RCC 7860 (cell line): Measurements from ENCODE around the gene SV2B.

ENCODE experiments used
- DNase-seq: peaks from one replicate; pipeline ENCODE4 v3.0.0-alpha.2; 2015; ENCODE audit warnings: low spot score
- FAIRE-seq: peaks from 2 replicates; lab custom pipeline; 2012; peaks lifted over from hg19 to GRCh38; lab: Jason Lieb, UNC

SV2B gene

DNA sequence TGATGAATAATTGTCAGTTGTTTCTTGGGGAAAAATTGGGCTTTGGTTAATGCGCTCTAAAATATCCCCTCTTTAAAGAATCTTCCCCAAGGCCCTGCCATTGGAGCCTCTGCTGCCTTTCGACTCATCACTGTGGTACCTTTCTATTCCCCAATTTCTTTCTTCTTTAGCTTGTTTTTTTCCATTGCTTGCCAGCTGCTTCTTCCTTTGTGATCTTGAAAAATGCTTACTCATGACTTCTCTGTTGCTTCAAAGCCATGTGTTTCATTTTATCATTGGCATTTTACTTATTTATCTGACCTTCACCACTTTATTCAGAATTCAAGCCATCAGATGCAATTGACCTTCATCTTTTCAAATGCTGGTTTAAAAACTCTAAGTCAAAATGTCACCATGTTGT, 84.4 kb downstream of the SV2B start:
- DNase-seq, result no peak
- FAIRE-seq, result no peak

DNA sequence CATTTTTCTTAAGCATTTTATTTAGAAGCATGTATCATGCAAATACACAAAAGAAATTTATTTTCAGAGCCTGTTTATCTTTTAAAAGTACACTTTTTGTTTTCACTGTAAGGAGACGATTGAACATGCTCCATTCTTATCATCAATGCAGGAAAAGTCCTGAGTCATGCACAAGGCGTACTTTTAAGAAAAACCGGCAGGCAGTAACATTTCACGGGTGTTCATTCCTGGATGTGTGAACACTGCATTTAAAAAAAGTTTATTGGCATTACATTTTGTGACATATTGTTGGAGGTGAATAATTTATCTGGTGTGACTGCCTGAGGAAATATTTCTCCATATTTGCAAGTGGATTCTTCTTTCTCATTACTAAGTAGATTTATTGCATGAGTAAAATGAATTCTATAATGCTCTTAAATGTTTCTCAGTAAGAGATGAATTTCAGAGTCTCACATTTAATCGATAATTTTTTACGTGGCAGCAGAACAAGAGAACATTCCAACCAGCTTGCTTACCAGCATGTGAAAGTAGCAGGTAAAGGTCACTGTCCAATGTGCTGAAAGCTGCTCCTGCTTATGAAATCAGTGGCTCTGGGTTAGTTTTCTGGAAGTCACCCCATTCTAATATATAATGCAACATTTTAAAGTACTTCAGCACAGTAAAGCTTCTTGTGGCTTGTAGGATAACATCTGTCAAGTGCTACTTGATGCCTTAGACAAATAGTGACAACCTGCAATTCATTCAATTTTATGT, 87.0 kb downstream of the SV2B start:
- DNase-seq (no peak), FAIRE-seq (no peak)

DNA sequence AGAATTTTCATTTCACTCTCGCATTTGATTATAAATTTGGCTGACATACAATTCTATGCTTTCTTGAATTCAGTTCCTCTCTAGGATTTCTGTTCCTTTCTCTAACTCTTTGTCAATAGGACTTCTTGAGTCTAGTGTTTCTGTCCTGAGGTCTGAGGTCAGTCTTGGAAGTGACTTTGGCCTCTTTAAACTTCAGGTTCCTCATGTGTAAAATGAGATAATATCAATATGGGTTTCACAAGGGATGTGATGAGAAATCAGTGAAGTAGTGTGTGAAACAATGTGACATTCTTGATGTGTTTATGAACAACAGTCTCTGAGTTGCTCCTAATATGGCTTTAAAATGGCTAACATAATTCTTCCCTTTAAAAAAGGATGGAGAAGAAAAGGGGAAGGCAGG, 92.2 kb downstream of the SV2B start:
- FAIRE-seq, result no peak

DNA sequence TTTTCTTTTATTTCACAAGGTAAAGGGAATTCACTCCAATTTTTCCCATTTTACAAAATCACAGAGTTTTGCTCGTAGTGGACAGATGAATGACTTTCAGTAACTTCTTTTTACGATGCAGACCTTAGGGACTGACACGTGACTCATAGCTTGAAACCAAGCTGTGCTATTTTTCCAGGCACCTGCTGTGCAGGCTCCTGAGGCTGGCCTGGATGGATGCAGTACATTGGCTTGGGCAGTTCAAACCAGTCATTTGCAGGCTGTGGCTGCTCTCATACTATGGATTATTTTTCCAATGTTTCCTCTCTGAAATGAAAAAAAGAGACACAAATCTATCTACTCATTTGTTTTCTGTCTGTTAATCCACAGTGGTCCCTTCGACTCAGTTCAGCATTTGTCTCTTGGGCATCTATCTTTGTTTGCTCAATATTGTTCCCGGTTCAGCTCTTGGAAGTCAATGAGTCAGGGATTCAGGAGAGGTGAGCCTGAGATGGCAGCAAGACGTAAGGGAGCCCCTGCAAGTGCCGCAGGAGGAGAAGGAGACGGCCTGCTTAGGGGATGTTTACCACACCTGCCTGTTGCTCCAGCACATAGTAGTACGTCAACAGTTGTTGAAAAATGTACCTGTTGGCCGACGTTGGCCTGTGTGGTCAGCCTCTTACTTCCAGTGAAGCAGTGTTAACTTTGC, 92.8 kb downstream of the SV2B start:
- DNase-seq (no peak), FAIRE-seq (no peak)

More for the DNA sequence above, 92.2 kb downstream of the SV2B start:
- no peak for DNase-seq

DNA sequence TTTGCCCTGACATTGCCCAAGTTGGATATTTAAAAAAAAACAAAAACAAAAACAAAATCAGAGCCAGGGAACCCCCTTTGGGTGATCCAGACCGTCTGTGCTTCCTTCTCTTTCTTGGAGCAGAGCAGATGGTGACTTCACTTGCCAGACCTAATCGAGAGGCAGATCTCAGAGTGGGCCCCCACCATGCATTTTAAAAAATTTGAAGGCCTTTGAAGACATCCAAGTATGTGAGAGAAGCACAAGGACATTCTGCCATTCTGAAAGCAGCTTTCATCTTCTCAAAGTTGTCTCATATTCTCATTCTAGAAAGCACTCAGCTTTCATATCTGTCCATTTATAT, 93.3 kb downstream of the SV2B start:
- DNase-seq (no peak), FAIRE-seq (no peak)

DNA sequence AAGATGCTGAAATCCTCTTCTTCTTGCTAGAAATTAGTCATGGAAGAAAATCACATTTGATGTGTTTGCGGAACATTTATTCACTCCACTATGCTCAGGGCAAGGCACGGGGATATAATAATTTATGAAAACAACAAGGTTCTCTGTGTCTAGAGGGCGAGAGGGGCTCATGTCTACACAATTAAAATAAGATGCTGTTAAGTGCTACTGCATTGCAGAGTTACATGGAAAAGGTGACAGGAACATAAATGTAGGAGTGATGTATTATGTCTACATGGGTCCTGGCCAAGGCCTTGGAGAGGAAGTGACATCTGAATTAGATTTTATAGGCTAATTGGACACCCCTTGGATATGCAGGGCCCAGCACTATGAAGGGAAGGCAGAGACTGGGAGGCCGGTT, 96.1 kb downstream of the SV2B start:
- DNase-seq (no peak), FAIRE-seq (no peak)

DNA sequence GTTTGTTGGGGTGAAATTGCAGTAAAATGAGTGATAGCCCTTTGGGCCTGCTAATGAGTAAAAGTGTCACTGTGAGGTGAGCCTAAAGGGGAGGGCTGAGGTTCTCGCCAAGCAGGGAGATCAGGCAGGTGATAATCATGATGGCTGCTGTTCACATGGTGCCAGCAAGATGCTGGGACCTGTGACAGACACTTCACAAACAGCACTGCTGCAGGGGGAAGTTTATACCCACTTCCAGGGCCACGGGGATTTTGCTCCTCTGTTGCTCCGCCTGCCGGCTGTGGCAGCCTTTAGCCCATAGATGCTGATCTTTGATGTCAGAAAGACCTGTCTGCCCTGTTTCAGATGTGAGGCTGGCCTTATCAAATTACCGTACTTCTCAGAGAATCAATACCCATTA, 96.7 kb downstream of the SV2B start:
- FAIRE-seq (no peak), DNase-seq (no peak)

DNA sequence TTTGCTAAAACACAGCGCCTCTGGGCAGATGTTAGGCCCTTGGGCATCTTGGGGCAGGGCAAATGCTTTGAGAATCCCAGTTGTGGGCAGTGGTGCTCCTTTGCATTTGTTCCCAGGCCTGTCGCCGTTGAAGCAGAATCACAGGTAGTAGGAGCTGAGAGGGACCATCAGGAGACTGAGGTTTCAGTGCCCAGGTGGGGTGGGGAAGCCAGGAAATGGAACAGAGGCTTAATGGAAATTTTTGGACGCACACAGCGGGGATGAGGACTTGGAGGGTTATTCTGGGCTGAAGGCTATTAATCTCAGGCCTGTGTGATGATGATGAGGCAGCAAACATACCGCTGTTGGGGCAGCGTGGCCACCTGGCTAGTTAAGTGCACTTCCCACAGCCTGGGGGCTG, 99.5 kb downstream of the SV2B start:
- FAIRE-seq (no peak), DNase-seq (no peak)

DNA sequence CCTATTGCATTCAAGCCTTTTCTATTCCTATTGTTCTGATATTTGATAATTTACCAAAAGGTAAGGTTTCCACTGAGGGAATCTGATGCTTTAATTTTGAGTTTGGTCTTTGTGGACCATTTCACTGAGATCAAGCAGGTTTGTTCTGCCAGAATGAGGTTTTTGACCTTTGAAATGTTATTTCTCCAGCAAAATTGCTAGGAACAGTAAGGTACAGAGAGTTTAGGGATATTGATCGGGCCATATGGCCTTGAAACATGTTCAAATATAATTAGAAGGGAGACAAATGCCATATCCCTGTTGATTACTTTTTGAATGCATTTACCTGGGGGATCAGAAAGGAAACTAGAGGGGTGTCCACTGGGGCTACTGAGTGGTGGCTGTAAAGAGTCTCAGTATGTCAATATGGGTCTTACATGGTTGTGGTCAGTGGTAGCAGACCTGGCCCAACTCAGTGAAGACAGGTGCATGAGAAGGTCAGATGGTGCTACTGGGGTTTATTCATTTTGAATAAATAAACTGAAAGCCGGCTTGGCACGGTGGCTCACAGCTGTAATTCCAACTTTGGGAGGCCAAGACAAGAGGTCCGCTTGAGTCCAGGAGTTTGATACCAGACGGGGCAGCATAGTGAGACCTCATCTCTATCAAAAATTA, 100.2 kb downstream of the SV2B start:
- FAIRE-seq (no peak), DNase-seq (no peak)

DNA sequence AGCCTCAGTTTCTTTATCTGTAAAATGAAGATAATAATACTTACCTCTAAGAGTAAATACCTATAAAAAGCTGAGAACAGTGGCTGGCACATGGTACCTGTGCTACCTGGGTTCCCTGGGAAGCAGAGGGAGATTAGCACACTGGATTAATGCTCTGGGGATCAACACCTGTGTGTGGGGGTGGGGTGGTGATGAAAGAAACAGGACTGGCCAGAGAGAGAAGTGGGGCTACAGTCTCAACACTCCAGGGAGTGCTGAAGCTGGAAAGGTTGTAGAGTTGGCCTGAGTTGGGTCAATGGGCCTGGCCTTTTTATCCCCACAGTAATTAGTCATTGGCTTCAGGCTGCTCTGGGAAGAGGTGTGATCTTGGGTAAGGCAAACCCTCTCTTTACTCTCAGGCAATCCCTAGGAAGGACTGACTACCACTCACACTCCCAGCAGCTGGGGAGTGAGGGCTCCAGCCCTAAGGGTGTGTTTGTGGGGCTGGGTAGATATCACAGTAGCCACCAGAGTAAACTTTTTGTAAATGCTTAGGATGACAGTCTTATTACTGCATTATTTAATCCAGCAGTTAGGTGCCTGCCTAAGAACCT, 102.5 kb downstream of the SV2B start:
- FAIRE-seq (no peak), DNase-seq (no peak)

DNA sequence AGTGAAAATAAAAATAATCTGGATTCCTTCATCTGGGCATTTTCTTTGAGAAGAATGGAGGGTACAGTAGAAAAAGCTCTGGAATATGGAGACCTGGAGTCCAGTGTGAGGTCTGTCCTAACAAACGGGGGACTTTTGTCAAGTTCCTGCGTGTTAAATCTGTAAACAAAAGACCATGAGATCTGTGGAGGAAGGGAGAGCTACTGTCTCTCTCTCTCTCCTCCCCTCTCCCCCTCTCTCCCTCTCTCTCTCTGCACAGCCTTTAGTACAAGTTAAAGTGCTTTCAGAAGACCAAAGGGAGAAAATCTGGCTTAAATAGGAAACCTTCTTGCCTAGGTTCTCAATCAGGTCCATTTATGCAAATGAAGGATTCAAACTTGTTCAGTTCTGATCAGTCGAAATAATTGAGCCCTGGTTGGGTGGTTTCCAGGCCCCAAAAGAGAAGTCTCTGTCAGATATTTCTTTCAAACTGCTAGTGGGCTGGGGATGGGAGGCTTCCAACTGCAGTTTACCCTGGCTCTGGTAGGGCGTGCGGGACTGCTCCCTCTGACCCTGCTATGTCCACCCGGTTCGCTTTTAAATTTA, 103.7 kb downstream of the SV2B start:
- FAIRE-seq (no peak), DNase-seq (no peak)

DNA sequence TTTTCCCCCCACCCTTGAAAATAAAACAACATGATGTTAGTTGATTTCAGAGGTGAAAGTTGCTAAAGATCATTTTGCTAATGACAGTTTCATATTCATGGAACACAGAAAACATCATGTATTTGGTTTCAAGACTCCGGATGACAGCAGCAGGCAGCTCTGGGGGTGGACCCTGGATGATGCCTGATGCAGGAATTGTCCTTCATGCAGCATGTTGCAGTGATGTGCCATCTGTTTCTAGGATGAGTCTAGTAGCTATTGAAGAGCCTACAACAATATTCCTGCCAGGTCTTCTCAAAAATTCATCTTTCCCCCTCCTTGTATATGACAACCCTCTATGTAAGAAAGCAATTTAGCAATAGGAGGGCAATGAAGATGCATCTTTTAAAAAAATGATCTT, 108.3 kb downstream of the SV2B start:
- no peak for FAIRE-seq
- DNase-seq, result no peak

DNA sequence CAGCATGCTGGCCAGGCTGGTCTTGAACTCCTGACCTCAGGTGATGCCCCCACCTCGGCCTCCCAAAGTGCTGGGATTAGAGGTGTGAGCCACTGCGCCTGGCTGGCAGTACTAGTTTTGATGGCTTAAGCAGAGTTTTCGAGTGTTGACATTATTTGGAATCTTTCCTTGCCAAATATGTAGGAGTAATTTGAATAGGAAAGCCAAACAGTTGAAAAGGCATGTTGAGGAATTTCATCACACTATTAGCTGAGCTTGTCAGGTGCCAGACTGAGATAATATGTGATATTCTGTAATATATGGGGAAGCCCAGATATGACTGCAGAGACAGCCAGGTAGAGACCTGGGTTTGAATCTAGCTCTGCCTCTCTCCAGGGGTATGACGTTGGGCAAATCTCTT, 109.3 kb downstream of the SV2B start:
- FAIRE-seq (no peak), DNase-seq (no peak)

DNA sequence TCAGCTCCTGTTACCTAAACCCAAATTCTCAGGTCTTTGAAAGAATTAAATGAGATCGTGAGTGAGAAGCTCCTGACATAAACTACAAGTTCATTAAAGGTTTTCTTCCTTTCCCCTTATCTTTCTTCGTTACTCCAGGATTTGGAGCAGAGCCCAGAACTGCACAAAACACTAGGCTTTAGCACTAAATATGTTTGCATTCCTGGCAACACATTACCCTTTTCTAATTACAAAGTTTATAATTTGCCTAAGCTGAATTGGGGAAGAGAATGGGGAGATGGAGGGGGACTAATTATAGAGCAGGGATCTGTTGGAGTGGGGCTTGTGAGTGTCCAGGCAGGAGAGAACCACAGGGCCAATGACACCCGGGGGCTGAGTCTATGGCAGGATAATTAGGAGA, 109.7 kb downstream of the SV2B start:
- DNase-seq, result no peak
- no peak for FAIRE-seq

DNA sequence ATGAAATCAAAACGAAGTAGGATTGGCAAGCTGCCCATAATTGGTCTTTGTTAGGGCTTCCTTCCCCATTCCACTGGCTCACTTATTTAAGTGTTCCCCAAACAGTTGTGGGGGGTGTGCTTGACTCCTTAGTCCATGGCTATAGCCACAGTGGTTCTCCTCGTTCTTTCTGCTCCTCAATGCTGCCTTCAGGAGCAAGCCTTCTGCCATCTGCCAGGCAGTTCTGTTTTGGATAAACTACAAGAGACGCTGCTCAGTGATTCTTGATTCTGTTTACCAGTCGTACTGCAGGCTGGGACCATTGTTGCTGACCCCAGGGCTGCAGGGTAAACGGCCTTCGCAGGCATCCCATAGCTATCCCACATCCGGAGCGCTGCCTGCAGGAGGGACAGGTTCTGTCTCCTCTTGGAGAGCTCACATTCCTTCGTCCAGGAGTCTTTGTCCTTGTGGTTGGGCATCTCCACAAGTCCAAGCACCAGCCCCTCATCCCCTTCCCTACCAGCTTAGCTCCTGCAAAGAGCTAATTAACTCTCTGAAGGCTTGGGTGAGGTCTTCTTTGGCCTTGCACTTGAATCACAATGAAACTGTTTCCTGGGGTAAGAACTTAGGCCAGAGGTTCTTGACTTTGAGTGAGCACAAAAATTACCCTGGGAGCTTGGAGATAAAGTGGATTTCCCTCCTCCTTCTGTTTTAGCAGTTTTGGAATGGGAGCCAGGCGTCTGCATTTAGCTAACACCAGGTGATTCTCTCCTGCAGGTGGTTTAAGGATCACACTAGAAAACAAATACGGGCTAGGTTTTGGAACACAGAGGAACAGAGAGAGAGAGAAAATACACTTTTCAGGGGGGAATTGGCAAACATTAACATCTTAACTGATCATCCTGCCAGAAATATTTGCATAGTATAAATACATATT, 114.9 kb downstream of the SV2B start:
- FAIRE-seq (no peak), DNase-seq (no peak)

DNA sequence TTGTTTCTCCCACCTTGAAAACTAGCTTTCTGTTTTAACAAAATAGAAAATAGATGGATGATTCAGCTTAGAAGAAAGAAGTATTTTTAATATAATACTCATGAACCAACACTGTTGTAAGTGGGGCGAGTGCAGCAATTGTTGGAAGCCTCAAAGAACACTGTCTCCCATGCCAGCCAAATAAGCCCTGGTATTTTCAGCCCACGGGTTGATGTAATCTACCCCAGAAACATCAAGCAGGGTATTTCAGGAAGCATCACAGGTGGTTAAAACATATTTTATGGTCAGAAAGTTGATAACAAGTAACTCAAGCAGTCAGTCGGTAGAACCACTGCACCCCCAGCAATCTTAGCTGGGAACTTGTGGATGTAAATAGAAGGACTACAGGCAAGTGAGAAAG, 115.9 kb downstream of the SV2B start:
- DNase-seq (no peak), FAIRE-seq (no peak)

DNA sequence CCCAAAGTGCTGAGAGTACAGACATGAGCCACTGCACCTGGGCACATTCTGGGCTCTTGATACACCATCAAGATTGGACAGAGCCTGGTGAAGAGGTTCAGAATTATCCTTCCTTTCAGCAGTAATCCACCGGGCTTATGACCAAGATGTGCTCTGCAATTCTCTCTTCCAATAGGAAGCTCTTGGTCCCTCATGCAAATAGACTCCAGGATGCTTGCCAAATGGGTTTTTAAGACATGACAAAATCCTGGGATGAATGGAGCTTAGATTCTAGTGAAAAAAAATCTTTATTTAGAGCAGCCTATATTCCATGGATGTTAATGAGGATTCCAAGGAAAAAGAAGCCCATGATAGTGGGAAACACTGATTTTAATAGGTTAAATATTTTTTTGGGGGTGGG, 119.1 kb downstream of the SV2B start:
- FAIRE-seq, result no peak
- no peak for DNase-seq

DNA sequence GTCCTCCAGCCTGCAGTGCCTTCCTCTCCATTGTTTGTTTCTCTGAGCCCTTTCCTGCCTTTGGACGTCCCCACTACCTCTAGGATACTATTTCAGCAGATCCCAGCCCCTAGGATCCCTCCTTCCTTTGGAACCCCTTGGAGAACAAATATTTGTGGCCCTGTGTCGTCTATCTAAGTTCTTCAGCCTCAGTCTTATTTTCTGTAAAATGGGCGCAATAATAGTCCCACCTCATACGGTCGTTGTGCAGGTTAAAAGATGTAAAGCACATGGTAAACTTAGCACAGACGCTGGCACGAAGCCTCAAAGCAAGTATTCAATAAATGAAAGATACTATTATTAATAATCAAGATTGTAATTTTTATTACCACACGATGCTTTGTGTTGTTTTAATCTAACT, 122.0 kb downstream of the SV2B start:
- no peak for FAIRE-seq
- no peak for DNase-seq

DNA sequence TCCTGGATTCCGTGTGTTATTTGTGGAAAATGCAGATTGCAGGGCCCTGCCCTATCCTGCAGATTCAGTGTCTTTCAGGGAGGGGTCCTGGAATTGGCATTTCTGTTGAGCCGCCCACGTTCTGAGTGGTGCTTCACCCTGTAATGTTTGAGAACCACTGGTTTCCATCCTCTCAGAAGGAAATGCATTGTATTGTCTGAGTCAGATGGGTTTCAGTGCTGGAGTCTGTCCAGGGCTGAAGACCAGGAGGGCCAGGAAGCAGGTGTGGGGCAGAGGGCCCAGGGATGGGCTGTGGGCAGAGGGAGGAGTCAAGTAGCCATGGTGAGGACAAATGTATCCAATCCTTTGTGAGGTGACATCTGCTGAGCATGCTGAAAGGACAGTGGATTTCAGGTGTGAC, 123.8 kb downstream of the SV2B start:
- DNase-seq, result no peak
- no peak for FAIRE-seq

DNA sequence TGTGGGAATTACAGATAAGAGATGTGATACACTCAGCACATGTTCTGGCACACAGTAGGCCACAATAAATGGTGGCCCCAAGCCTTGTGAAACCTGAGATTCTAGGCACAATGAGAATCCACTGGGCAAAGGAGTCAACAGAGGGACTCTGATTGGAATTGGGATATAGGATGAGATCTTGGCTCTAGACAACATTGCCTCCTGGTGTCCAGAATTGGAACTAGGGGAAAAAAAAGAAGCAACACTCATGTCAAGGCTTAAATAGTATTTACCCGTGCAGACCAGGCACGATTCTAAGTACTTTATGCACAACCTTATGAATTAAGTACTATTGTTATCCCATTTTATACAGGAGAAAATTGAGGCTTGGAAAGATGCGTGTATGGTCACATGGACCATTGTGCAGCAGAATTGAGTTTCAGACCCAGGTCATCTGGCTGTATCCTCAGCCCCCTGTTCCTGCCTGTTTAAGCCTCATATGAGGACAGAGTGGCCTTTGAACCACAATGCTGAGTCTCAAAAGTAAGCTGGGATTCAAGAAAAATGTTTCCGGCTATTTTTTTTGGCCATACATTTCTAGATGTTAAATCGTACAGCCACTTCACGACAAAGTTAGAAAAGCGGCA, 124.8 kb downstream of the SV2B start:
- FAIRE-seq (no peak), DNase-seq (peak; percentile 18)
